ENCODE results near the gene SYDE1.

Gene SYDE1

GRCh38 chr19:15108145-15108844 is 1.1 kb downstream of the SYDE1 start:
- no peak for DNase-seq (ENCODE audit: low read depth)

DNA sequence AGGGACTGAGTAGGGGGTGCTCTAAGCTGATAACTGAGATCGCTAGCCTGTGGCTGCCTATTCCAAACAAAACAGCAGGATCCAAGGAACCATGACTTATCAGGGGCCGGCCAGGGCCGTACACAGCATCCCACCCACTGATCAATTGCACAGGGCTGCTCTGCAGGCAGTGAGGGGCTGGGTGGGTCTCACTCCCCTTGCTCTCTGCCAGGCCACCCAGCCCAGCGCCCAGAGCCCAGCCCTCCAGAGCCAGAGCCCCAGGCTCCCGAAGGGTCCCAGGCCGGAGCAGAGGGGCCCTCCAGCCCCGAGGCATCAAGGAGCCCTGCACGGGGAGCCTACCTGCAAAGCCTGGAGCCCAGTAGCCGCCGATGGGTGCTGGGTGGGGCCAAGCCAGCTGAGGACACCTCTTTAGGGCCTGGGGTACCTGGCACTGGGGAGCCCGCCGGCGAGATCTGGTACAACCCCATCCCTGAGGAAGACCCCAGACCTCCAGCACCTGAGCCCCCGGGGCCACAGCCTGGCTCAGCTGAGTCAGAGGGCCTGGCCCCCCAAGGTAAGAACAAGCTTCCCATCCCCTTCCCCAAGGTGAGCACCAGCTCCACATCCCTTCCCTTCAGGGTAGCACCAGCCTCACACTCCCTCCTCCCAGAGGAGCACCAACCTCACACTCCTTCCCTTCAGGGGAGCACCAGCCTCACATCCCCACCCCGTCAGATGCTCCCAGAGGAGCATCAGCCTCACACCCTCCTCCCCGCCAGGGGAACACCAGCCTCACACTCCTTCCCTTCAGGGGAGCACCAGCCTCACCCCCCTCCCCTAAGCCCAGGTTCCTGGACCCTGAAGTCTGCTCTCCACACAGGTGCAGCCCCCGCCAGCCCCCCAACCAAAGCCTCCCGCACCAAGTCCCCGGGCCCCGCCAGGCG is 1.9 kb downstream of the SYDE1 start:
- DNase-seq (ENCODE audit: low read depth) = no peak

DNA sequence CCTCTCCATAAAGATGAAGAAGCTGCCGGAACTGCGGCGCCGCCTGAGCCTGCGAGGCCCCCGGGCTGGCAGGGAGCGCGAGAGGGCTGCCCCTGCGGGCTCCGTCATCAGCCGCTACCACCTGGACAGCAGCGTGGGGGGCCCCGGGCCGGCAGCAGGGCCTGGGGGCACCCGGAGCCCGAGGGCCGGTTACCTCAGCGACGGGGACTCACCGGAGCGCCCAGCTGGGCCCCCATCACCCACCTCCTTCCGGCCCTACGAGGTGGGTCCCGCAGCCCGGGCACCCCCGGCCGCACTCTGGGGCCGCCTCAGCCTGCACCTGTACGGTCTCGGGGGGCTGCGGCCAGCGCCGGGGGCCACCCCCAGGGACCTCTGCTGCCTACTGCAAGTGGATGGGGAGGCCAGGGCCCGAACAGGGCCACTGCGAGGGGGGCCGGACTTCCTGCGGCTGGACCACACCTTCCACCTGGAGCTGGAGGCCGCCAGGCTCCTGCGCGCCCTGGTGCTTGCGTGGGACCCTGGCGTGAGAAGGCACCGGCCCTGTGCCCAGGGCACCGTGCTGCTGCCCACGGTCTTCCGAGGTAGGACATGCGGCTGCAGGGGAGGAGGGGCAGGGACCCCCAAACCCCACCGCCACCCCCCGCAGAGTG is 2.7 kb downstream of the SYDE1 start:
- DNase-seq (ENCODE audit: low read depth) = no peak

GRCh38 chr19:15110418-15110815 is 3.2 kb downstream of the SYDE1 start:
- DNase-seq (ENCODE audit: low read depth) = no peak

GRCh38 chr19:15111758-15112157 is 4.6 kb downstream of the SYDE1 start:
- no peak for DNase-seq (ENCODE audit: low read depth)

DNA sequence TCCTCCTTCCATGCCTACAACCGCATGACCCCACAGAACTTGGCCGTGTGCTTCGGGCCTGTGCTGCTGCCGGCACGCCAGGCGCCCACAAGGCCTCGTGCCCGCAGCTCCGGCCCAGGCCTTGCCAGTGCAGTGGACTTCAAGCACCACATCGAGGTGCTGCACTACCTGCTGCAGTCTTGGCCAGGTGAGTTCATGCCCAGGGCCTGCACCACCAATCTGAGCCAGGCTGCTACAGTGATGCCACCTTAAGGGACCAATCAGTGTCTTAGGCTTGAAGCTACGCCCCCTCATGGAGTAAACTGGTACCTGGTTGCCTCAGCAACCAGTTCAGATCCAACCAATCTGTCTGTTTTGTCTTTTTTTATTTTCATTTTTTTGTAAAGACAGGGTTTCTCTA is 5.2 kb downstream of the SYDE1 start:
- no peak for DNase-seq (ENCODE audit: low read depth)

GRCh38 chr19:15113245-15114152 is 6.3 kb downstream of the SYDE1 start:
- DNase-seq (ENCODE audit: low read depth) = no peak

- DNase-seq (ENCODE audit: low read depth) = no peak
Measured at GRCh38 chr19:15114153-15114540, 6.9 kb downstream of the SYDE1 start.

- no peak for DNase-seq (ENCODE audit: low read depth)
Measured at GRCh38 chr19:15115080-15115479, 7.9 kb downstream of the SYDE1 start.

GRCh38 chr19:15115762-15116615 is 8.8 kb downstream of the SYDE1 start:
- DNase-seq (ENCODE audit: low read depth) = no peak

- no peak for DNase-seq (ENCODE audit: low read depth)
Measured at GRCh38 chr19:15116856-15117255, 9.7 kb downstream of the SYDE1 start.

DNA sequence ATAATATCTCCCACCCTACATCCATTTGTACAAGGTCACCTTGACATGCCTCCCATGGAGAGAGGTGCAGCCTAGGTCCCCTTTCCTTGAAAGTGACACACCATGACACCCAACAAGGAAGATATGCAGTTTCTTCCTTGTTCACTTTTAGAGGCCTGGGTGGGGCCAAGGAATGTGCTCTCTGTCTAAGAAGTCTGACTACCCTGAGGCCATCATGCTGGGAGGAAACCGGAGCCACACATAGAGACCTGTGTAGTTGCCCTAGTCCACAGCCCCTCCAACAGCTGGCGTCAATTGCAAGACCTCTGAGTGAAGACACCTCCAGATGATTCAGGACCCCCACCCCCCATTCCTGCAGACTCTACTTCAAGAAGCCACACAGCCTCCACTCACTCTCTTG is 11.0 kb downstream of the SYDE1 start:
- DNase-seq (ENCODE audit: low read depth) = no peak

DNA sequence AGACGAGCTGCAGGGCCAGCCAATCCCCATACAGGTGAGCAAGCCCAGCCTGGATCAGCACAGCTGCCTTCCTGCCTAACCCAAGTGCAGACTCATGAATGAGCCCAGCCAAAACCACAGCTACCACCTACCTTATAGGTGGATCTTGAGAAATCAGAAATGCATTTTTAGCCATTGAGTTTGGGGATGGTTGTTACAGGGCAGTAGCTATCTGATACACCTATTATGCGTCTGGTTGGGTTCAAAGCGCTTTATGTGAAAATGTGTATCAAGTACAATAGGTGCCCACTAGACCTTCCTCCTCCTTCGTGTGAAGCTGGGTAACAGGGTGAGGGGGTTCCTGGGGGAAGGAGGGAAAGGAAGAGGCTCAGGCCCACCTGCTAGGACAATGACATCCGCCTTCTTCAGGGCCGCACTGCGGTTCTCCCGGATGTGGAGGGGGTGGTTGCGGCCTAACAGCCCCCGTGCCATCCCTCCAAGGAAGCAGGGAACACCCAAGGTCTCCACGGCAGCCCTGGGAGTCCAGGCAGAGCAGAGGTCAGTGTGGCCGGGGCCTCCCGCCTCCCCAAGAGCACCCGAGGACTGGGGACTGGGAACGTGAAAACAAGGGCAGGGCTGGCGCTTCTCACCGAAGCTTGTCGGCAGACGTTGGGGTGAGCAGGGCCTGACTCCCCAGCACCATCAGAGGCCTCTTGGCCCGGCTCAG is 11.7 kb downstream of the SYDE1 start:
- no peak for DNase-seq (ENCODE audit: low read depth)

DNA sequence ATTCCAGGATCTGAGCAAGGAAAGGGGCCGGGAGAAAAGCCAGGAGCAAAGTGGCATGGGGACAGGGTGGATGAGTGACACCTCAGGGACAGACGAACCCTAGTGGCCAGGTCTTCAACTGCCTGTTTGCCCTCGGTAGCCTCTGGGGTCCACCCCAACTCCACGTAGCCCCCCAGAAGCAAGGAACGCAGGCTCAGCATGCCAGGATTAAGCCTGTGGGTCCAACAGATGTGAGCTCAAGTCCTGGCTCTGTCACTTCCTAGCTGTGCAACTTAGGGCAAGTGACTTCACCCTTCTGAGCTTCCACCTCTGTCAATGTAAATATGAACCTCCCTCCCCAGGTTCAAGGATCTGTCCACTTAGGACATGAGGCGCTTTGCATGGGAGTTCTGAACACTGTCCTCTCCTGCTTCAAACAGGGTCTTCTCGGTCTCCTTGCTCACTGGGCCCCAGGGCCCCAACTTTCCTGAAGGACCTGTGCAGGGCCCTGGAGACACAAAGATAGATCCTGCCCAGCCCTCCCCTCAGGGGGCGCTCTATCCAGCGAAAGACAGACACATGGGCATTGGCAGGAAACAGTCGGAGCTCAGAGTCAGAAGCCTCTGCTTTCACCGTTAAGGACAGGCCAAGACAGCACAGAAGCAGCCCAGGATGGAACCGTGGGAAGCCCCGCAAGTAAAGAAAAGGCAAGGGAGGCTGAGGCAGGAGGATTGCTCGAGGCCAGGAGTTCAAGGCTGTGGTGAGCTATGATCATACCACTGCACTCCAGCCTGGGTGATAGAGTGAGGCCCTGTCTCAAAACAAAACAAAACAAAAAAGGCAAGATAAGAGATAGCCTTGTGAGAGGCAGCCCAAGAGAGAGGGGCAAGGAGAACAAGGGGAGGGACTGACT is 13.2 kb downstream of the SYDE1 start:
- DNase-seq (ENCODE audit: low read depth) = no peak

GRCh38 chr19:15122331-15123030 is 15.3 kb downstream of the SYDE1 start:
- DNase-seq (ENCODE audit: low read depth) = no peak

DNA sequence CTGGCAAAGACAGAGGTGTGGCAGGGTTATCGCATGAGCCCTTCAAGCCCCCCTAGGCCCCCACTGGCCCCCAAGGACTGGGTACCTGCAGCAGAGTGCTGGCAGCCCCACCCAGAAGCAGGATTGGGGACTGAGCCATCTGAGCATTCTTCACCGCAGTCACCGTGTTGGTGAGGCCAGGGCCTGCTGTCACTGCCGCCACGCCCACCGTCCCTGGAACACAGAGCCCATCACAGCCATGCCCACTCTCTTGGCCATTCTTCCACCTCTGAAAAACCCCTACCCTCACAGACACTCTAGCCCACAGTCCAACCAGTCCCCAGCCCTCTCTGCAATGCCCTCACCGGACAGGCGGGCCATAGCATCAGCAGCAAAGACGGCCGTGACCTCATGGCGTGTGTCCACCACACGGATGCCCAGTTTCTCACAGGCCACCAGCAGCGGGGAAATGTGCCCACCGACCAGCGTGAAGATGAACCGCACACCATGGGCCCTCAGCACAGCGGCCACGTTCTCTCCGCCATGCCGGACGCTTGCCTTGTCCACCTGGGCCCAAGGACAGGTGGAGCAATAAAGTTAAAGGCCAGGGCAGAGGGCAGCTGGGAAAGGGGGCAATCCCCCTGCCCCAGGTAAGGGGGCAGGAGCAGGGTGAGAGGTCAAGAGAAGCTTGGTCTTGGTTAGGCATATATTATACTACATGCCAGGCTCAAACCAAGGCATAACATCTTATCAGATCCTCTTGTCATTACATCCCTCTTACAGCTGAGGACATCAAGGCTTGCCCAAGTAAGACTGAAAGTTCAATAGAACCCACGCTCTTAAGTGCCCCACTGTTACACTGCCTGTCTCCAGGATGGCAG is 16.1 kb downstream of the SYDE1 start:
- DNase-seq (ENCODE audit: low read depth) = no peak

DNA sequence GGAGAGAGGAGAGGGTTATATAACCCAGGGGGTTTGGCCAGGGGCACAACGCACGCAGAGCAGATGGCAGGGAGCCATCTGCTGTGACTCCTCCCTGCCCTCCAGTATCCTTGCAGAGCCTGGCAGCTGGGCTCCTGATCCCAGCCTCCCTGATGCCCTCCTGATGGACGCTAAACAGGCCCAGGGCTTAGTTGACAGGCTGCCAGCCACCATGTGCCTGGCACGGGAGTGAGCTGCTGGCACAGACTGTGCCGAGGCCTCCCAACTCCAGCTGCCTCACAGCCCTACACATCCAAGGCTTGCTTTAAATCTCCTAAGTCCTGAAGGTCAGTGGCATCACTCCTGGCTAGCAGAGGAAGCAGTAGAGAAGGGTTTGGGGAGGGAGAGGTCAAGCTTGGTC is 16.7 kb downstream of the SYDE1 start:
- DNase-seq (ENCODE audit: low read depth) = no peak
